Aorta (tissue), 5 donors: ENCODE data around the gene ROPN1. TPM values are rescaled to one million over a fixed set of nuclear protein-coding genes. Genes with fewer than 3 reads are reported as not detected.
A peak's percentile ranks its signal among the peaks of the same experiment; 100 is the strongest.

ENCODE experiments used
- ATAC-seq: fragments of 200-7000 bp; cut with Tn5 transposase; one replicate; pipeline ENCODE4 v1.9.1; 2022; ENCODE audit warnings: moderate library complexity; ENCODE audit not compliant: low FRiP score
- DNase-seq, 2 donors: peaks; one replicate each; pipeline ENCODE4 v3.0.0-alpha.2; 2020
- H3K27ac ChIP-seq, 2 donors: one replicate each; pipeline ENCODE4 v1.5.1; 2013; ENCODE audit warnings: low read length in 2 of 2, mild to moderate bottlenecking in 2 of 2, moderate library complexity in 2 of 2, control low read depth in 1 of 2, inconsistent platforms in 1 of 2, low read depth in 1 of 2
- H3K27me3 ChIP-seq, 2 donors: one replicate each; pipeline ENCODE4 v1.6.1; 2013; ENCODE audit warnings: control low read depth in 1 of 2, low read length in 1 of 2, mild to moderate bottlenecking in 1 of 2, moderate library complexity in 1 of 2; ENCODE audit not compliant: insufficient read depth in 2 of 2, control insufficient read depth in 1 of 2
- H3K36me3 ChIP-seq, 2 donors: one replicate each; pipeline ENCODE4 v1.6.1; 2013; ENCODE audit warnings: control low read depth in 1 of 2, low read length in 1 of 2, mild to moderate bottlenecking in 1 of 2; ENCODE audit not compliant: insufficient read depth in 2 of 2, control insufficient read depth in 1 of 2
- H3K4me1 ChIP-seq, 2 donors: one replicate each; pipeline ENCODE4 v1.6.1; 2013; ENCODE audit warnings: low read length in 2 of 2, control low read depth in 1 of 2, mild to moderate bottlenecking in 1 of 2, moderate library complexity in 1 of 2; ENCODE audit not compliant: insufficient read depth in 2 of 2, control insufficient read depth in 1 of 2
- H3K4me3 ChIP-seq, 2 donors: one replicate each; pipeline ENCODE4 v1.5.1; 2013; ENCODE audit warnings: low read length in 2 of 2, control low read depth in 1 of 2, mild to moderate bottlenecking in 1 of 2
- H3K9me3 ChIP-seq: one replicate; pipeline ENCODE4 v1.6.1; 2013; ENCODE audit warnings: mild to moderate bottlenecking, low read length; ENCODE audit not compliant: control insufficient read depth
- WGBS, 2 donors: extraction: QIAGEN DNeasy Blood & Tissue Kit; methylation state at CpG; one replicate each; pipeline ENCODE4 v1.1.7; 2013; 5-methylcytosine and 5-hydroxymethylcytosine counted together
- intact Hi-C, 2 donors: fragments of 100-400 bp; cut with DNase I; formaldehyde crosslinking; loops; one replicate each; pipeline versions ENCODE4 v1.14.2 to v1.15.0; 2022
- polyA plus RNA-seq, 2 donors: library from polyadenylated mRNA; stranded (reverse); fragments of 200-250 nt; gene quantifications; one replicate each; pipeline ENCODE4 v1.2.3, GENCODE V29; 2013
- total RNA-seq, 2 donors: library from RNA; stranded (reverse); fragmentation: NEBNext Ultra II Directional; extraction: Animal tissue kit (Norgen Biotek cat#: 25700); gene quantifications; one replicate each; pipeline ENCODE4 v1.2.1, GENCODE V29; 2021
- donor health status: healthy with polysubstance abuse.
- donor health status: Bipolar disorder and iron deficiency.
- donor health status: DM: no; HTN: no; CAD: no.
- donor health status: DM: no; HTN: no; CAD: no.
- donor health status: DM: yes; HTN: yes; CAD: no.

ROPN1 gene
- total and polyA plus RNA-seq, 4 donors, result not detected

- no peak for DNase-seq
- Histone ChIP-seq H3K36me3 (peaks cover 0 to 3% of the 10 kb centered on the region in 2 donors), H3K27ac (no peak overlapping the region), H3K9me3 (no peaks in the 10 kb centered on the region), H3K4me1 (no peaks in the 10 kb centered on the region), H3K27me3 (no peaks in the 10 kb centered on the region), H3K4me3 (no peak overlapping the region)
- intact Hi-C loops, result no loop called here
- no peak for ATAC-seq
Observed at GRCh38 chr3:123930445-123930844, 61.5 kb downstream of the ROPN1 start.

- Histone ChIP-seq H3K4me3 (no peak overlapping the region), H3K27ac (no peak overlapping the region), H3K36me3 (peaks cover 0 to 3% of the 10 kb centered on the region in 2 donors), H3K4me1 (no peaks in the 10 kb centered on the region), H3K27me3 (no peaks in the 10 kb centered on the region), H3K9me3 (no peaks in the 10 kb centered on the region)
- DNase-seq (no peak), ATAC-seq (no peak)
- WGBS, 2 donors, result 93 to 94% methylated on average over 9 of the region's 9 CpGs
- intact Hi-C loops, result no loop called here
Observed at GRCh38 chr3:123929325-123929724, 62.6 kb downstream of the ROPN1 start.

DNA sequence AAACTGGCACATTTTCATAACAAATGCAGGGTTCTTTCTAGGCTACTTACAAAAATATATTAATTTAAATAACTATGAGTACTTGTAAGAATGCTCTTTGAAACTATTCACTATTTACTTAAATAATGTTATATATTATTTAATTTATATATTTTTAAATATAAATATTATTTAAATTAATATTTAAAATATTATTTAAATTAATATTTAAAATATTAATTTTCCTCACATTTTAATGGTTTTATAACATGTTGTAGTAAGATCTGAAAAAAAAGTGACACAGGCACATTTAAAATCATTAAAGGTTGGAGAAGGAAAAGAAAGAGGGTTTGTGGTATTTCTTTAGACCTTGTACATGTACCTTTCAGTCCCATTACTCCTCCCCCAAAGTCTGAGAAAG is 65.5 kb downstream of the ROPN1 start:
- H3K4me3 ChIP-seq, result no peak overlapping the region
- H3K4me1 ChIP-seq, result no peaks in the 10 kb centered on the region
- no peaks in the 10 kb centered on the region for H3K9me3 ChIP-seq
- H3K27me3 ChIP-seq, result no peaks in the 10 kb centered on the region
- no peak for DNase-seq
- H3K27ac ChIP-seq, result no peak overlapping the region
- no peak for ATAC-seq
- H3K36me3 ChIP-seq, result no peaks in the 10 kb centered on the region
- intact Hi-C loops, result no loop called here

GRCh38 chr3:123920868-123921267 is 71.1 kb downstream of the ROPN1 start:
- intact Hi-C loops, result no loop called here
- Histone ChIP-seq H3K27ac (no peak overlapping the region), H3K27me3 (no peaks in the 10 kb centered on the region), H3K4me3 (no peak overlapping the region), H3K4me1 (no peaks in the 10 kb centered on the region), H3K9me3 (peaks cover 2% of the 10 kb centered on the region), H3K36me3 (peaks cover 0 to 3% of the 10 kb centered on the region in 2 donors)
- ATAC-seq, result no peak
- no peak for DNase-seq

- no peaks in the 10 kb centered on the region for H3K4me1 ChIP-seq
- no peaks in the 10 kb centered on the region for H3K27me3 ChIP-seq
- H3K27ac ChIP-seq, result no peak overlapping the region
- WGBS, 2 donors, result 92 to 100% methylated on average over 1 of the region's 1 CpG
- ATAC-seq (no peak), DNase-seq (no peak)
- H3K9me3 ChIP-seq, result peaks cover 2% of the 10 kb centered on the region
- intact Hi-C loops, result no loop called here
- no peak overlapping the region for H3K4me3 ChIP-seq
- peaks cover 0 to 3% of the 10 kb centered on the region in 2 donors for H3K36me3 ChIP-seq
Observed at GRCh38 chr3:123920383-123920782, 71.5 kb downstream of the ROPN1 start.

DNA sequence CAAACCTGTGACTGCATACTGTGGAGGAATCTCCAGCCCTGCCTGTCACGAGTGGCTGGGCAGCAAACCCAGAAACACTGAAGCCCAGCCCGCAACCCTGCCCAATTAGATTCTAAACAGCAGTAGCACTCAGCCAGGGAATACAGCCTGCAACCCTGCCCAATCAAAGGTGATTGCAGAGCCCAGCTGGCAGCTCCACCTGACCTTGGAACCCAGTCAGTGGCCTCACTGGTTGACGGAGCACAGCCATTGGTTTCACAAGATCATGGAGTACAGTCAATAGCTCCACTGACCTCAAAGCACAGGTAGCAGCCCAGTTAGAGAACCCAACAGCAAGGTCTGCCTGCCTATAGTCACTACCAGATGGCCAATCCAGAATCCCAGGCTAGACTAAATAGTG is 72.6 kb downstream of the ROPN1 start:
- peaks cover 2% of the 10 kb centered on the region for H3K9me3 ChIP-seq
- no peak overlapping the region for H3K27ac ChIP-seq
- WGBS, 2 donors, result 90 to 99% methylated on average over 3 of the region's 3 CpGs
- no peak for DNase-seq
- peaks cover 0 to 3% of the 10 kb centered on the region in 2 donors for H3K36me3 ChIP-seq
- no peaks in the 10 kb centered on the region for H3K27me3 ChIP-seq
- peak; percentile 22 for ATAC-seq
- intact Hi-C loops, result no loop called here
- no peak overlapping the region for H3K4me3 ChIP-seq
- H3K4me1 ChIP-seq, result no peaks in the 10 kb centered on the region

Other genes starting within 250 kb of the ROPN1 start
- gene MYLK, start 107.8 kb downstream of the ROPN1 start, total RNA-seq, result 100 to 1,000 TPM; 484 to 786 TPM
- 100 to 1,000 TPM; 134 to 143 TPM for gene MYLK, start 107.8 kb downstream of the ROPN1 start, polyA plus RNA-seq
- gene CCDC14, start 30.9 kb downstream of the ROPN1 start, total RNA-seq, result 10 to 100 TPM; 40.5 to 55.5 TPM
- gene CCDC14, start 30.9 kb downstream of the ROPN1 start, polyA plus RNA-seq, result 10 to 100 TPM in 1 of 2 donors, 1 to 10 TPM in 1; 9.1 to 44.6 TPM
- 100 to 1,000 TPM; 257 to 436 TPM for gene KALRN, start 41.2 kb upstream of the ROPN1 start, total RNA-seq
- 10 to 100 TPM; 32.6 to 46.4 TPM for gene KALRN, start 41.2 kb upstream of the ROPN1 start, polyA plus RNA-seq